ENCODE results near the gene C16orf46. TPM values are rescaled to one million over a fixed set of nuclear protein-coding genes. Genes with fewer than 3 reads are reported as not detected.
A peak's percentile ranks its signal among the peaks of the same experiment; 100 is the strongest.

C16orf46 gene
- total and polyA plus RNA-seq, 2 of the 13 experiments (the other 11 are each of a cell fraction or from before 2014, with no cell fraction given), result 0.38 to 0.55 TPM

DNA sequence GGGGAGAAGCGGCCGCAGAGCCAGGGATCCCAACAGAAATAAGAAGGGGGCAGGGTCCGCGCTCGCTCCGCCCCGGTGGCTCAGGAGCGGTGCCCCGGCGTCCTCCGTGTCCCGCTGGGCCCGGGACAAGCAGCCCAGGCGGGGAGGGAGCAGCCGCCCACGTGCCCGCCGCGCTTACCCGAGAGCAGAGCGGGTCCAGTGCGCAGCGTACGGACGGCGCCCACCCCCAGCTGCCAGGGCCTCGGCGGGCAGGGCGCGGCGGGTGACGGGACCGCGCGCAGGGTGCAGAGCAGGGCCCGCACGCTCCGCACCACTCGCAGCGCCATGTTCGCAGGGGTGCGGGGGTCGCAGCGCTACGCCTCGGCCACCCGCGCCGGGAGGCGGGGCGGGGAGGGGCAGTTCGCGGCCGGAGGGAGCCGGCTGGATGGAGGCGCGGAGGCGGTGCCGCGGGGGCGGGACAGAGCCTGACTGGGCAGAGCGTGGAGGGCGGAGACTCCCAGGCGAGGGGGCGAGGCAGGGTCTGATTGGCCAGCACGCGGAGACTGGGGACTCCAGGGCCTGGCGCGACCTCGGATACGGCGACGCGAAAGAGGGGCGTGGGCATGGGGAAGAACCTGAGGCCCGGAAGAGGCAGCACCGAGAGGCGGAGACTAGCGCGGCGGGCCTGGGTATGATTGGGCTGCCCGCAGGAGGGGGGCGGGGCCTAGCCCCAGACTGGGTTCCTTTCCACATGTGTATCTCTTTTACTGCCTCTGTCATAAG is 19.1 kb upstream of the C16orf46 start, which contains the start of gene GCSH (continued):
- TF ChIP-seq, protein P1, sequence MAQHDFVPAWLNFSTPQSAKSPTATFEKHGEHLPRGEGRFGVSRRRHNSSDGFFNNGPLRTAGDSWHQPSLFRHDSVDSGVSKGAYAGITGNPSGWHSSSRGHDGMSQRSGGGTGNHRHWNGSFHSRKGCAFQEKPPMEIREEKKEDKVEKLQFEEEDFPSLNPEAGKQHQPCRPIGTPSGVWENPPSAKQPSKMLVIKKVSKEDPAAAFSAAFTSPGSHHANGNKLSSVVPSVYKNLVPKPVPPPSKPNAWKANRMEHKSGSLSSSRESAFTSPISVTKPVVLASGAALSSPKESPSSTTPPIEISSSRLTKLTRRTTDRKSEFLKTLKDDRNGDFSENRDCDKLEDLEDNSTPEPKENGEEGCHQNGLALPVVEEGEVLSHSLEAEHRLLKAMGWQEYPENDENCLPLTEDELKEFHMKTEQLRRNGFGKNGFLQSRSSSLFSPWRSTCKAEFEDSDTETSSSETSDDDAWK (CRISPR knock-in tag; IDR thresholded peaks at IDR 0.05), result no peak
- TF ChIP-seq GATAD2A (CRISPR knock-in tag; IDR thresholded peaks at IDR 0.05) (no peak; the same call in 1 of the 2 replicates), ZSCAN31 (CRISPR knock-in tag; IDR thresholded peaks at IDR 0.05; ENCODE audit: low read depth) (peak; percentile 88), CEBPG (CRISPR knock-in tag; IDR thresholded peaks at IDR 0.05) (no peak), SNRNP70 (IDR thresholded peaks at IDR 0.05; ENCODE audit: low read depth, low read length) (no peak), TGIF2 (CRISPR knock-in tag; IDR thresholded peaks at IDR 0.05) (peak; percentile 68; the same call in 1 of the 2 replicates), MAFG (CRISPR knock-in tag; IDR thresholded peaks at IDR 0.05) (no peak), ZNF530 (CRISPR knock-in tag; IDR thresholded peaks at IDR 0.05; ENCODE audit: low read depth) (no peak), ZFP36 (IDR thresholded peaks at IDR 0.05; ENCODE audit: borderline replicate concordance, low read depth, low read length, partially characterized antibody) (no peak), KDM4B (CRISPR knock-in tag; IDR thresholded peaks at IDR 0.05) (no peak; the same call in 1 of the 2 replicates), SP4 (CRISPR knock-in tag; IDR thresholded peaks at IDR 0.05) (peak; percentile 99)
- TF ChIP-seq, protein P2, sequence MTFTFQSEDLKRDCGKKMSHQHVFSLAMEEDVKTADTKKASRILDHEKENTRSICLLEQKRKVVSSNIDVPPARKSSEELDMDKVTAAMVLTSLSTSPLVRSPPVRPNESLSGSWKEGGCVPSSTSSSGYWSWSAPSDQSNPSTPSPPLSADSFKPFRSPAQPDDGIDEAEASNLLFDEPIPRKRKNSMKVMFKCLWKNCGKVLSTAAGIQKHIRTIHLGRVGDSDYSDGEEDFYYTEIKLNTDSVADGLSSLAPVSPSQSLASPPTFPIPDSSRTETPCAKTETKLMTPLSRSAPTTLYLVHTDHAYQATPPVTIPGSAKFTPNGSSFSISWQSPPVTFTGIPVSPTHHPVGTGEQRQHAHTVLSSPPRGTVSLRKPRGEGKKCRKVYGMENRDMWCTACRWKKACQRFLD (CRISPR knock-in tag; IDR thresholded peaks at IDR 0.05; ENCODE audit: borderline replicate concordance), result peak; percentile 65; the same call in 1 of the 2 replicates
- TF ChIP-seq, protein P3, sequence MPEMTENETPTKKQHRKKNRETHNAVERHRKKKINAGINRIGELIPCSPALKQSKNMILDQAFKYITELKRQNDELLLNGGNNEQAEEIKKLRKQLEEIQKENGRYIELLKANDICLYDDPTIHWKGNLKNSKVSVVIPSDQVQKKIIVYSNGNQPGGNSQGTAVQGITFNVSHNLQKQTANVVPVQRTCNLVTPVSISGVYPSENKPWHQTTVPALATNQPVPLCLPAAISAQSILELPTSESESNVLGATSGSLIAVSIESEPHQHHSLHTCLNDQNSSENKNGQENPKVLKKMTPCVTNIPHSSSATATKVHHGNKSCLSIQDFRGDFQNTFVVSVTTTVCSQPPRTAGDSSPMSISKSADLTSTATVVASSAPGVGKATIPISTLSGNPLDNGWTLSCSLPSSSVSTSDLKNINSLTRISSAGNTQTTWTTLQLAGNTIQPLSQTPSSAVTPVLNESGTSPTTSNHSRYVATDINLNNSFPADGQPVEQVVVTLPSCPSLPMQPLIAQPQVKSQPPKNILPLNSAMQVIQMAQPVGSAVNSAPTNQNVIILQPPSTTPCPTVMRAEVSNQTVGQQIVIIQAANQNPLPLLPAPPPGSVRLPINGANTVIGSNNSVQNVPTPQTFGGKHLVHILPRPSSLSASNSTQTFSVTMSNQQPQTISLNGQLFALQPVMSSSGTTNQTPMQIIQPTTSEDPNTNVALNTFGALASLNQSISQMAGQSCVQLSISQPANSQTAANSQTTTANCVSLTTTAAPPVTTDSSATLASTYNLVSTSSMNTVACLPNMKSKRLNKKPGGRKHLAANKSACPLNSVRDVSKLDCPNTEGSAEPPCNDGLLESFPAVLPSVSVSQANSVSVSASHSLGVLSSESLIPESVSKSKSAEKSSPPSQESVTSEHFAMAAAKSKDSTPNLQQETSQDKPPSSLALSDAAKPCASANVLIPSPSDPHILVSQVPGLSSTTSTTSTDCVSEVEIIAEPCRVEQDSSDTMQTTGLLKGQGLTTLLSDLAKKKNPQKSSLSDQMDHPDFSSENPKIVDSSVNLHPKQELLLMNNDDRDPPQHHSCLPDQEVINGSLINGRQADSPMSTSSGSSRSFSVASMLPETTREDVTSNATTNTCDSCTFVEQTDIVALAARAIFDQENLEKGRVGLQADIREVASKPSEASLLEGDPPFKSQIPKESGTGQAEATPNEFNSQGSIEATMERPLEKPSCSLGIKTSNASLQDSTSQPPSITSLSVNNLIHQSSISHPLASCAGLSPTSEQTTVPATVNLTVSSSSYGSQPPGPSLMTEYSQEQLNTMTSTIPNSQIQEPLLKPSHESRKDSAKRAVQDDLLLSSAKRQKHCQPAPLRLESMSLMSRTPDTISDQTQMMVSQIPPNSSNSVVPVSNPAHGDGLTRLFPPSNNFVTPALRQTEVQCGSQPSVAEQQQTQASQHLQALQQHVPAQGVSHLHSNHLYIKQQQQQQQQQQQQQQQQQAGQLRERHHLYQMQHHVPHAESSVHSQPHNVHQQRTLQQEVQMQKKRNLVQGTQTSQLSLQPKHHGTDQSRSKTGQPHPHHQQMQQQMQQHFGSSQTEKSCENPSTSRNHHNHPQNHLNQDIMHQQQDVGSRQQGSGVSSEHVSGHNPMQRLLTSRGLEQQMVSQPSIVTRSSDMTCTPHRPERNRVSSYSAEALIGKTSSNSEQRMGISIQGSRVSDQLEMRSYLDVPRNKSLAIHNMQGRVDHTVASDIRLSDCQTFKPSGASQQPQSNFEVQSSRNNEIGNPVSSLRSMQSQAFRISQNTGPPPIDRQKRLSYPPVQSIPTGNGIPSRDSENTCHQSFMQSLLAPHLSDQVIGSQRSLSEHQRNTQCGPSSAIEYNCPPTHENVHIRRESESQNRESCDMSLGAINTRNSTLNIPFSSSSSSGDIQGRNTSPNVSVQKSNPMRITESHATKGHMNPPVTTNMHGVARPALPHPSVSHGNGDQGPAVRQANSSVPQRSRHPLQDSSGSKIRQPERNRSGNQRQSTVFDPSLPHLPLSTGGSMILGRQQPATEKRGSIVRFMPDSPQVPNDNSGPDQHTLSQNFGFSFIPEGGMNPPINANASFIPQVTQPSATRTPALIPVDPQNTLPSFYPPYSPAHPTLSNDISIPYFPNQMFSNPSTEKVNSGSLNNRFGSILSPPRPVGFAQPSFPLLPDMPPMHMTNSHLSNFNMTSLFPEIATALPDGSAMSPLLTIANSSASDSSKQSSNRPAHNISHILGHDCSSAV (CRISPR knock-in tag; IDR thresholded peaks at IDR 0.05; ENCODE audit: borderline replicate concordance), result no peak
- TF ChIP-seq, protein P4, sequence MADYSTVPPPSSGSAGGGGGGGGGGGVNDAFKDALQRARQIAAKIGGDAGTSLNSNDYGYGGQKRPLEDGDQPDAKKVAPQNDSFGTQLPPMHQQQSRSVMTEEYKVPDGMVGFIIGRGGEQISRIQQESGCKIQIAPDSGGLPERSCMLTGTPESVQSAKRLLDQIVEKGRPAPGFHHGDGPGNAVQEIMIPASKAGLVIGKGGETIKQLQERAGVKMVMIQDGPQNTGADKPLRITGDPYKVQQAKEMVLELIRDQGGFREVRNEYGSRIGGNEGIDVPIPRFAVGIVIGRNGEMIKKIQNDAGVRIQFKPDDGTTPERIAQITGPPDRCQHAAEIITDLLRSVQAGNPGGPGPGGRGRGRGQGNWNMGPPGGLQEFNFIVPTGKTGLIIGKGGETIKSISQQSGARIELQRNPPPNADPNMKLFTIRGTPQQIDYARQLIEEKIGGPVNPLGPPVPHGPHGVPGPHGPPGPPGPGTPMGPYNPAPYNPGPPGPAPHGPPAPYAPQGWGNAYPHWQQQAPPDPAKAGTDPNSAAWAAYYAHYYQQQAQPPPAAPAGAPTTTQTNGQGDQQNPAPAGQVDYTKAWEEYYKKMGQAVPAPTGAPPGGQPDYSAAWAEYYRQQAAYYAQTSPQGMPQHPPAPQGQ (CRISPR knock-in tag; IDR thresholded peaks at IDR 0.05; ENCODE audit: borderline replicate concordance), result no peak
- TF ChIP-seq, protein P5, sequence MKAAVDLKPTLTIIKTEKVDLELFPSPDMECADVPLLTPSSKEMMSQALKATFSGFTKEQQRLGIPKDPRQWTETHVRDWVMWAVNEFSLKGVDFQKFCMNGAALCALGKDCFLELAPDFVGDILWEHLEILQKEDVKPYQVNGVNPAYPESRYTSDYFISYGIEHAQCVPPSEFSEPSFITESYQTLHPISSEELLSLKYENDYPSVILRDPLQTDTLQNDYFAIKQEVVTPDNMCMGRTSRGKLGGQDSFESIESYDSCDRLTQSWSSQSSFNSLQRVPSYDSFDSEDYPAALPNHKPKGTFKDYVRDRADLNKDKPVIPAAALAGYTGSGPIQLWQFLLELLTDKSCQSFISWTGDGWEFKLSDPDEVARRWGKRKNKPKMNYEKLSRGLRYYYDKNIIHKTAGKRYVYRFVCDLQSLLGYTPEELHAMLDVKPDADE (CRISPR knock-in tag; IDR thresholded peaks at IDR 0.05), result no peak

All from HepG2 (cell line).